Measurements from ENCODE around the gene ACBD6. TPM values are rescaled to one million over a fixed set of nuclear protein-coding genes. Genes with fewer than 3 reads are reported as not detected.

The ACBD6 gene
- total and polyA plus RNA-seq, 2 of the 4 experiments (the other 2 are of a cell fraction), result 52.5 to 59.1 TPM

DNA sequence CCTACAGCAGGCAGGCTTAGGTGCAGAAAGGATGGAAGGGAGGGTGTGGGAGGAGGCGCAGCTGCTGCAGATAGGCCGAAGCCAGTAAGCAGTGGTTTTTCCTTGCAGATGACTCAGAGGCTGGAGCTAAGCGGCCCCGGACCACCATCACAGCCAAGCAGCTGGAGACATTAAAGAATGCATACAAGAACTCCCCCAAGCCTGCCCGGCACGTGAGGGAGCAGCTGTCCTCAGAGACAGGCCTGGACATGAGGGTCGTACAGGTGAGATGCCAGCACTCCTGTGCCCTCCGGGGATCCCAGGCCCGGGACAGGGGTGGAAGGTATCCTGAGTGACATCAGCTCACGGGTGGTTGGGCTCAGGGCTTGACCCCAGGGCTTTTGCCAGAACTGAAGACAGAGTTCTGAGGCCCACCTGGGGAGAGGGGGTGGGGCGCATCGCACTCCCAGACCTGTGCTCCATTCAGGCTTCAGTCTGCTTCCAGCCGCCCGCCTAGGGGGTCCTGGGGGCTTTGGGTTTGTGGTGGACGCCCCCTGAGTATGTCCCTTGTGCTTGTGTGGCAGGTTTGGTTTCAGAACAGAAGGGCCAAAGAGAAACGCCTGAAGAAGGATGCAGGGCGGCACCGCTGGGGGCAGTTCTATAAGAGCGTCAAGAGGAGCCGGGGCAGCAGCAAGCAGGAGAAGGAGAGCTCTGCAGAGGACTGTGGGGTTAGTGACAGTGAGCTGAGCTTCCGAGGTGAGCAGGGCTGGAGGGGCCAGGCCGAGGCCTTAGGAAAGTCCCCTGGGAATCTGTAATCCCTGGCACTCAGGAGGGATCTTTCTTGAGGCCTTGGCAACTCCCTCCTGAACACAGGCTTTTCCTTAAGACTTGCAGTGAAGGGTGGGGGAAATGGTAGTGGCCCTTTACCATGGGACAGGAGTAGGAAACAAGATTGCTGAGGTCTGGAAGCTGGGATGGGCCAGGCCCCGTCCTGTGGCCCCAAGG, 230.8 kb downstream of the ACBD6 start:
- H2AFZ ChIP-seq (replicated peaks; ENCODE audit: low read length, poor library complexity), result peak overlapping the region; percentile 74
- no peak overlapping the region for H3K4me3 ChIP-seq (ENCODE audit: insufficient read depth, low read depth, low read length)
- H3K18ac ChIP-seq (ENCODE audit: low read depth, low read length), result no peak overlapping the region
- peak; percentile 93 for ATAC-seq (ENCODE audit: low read depth)
- peak overlapping the region; percentile 30; the same call in 1 of the 2 replicates for H3K27ac ChIP-seq (ENCODE audit: insufficient read depth, low read length)
- H2BK15ac ChIP-seq (ENCODE audit: low read depth, low read length), result no peak overlapping the region; the same call in 2 of the 3 replicates
- peak overlapping the region; percentile 65 for H2BK120ac ChIP-seq (ENCODE audit: low read depth, low read length)
- H3K27me3 ChIP-seq (ENCODE audit: control insufficient read depth, insufficient read depth, low read length), result no peaks in the 10 kb centered on the region
- peaks cover 9% of the 10 kb centered on the region for H3K4me1 ChIP-seq (ENCODE audit: control insufficient read depth, insufficient read depth, low read length)
- peak overlapping the region; percentile 74 for H2AK9ac ChIP-seq (replicated peaks; ENCODE audit: low read depth, low read length, poor library complexity)
- 0 out of 2 replicates have a peak overlapping the region, but pooled peaks have one; percentile 68 for H3K23ac ChIP-seq (ENCODE audit: low read depth, low read length)
- H3K79me1 ChIP-seq (ENCODE audit: low read depth in 1 of 2, low read length in 2 of 2), result no peaks in the 10 kb centered on the region
- peak overlapping the region; percentile 66 for H2BK20ac ChIP-seq (ENCODE audit: low read depth, low read length)
- H4K8ac ChIP-seq (ENCODE audit: low read depth in 2 of 2, low read length in 2 of 2), result peak overlapping the region in 1 of 2 experiments; percentile 50; a peak in 1 of 4 replicates
- WGBS, 2 experiments (ENCODE audit: extremely low coverage in 2 of 2, insufficient read length in 1 of 2), result 73% methylated on average over 10 of the region's 23 CpGs; no CpG with 5 or more reads in 1 of the 2 experiments
- no peaks in the 10 kb centered on the region for H3K9me3 ChIP-seq (ENCODE audit: control insufficient read depth, insufficient read depth, low read length)
- no TSS peak for BruUV-seq (replicated peaks)
- dilution Hi-C loops (cut with HindIII; ENCODE audit: low sequenced_read_pairs, unreplicated experiment) (no loop called here), intact Hi-C loops (cut with micrococcal nuclease) (no loop called here), in situ Hi-C loops (cut with MboI; ENCODE audit: low sequenced_read_pairs) (loop anchor here (25.0 kb wide), 1 partner anchor 891 kb away; no protein-coding TSS in a partner anchor)
- H3K56ac ChIP-seq (ENCODE audit: extremely low read depth, insufficient read depth, low read length), result no peak overlapping the region
- peaks cover 27% of the 10 kb centered on the region for H3K36me3 ChIP-seq (ENCODE audit: control insufficient read depth, insufficient read depth, low read length)
- H2AK5ac ChIP-seq (ENCODE audit: low read depth, low read length), result peak overlapping the region; percentile 77; the same call in 1 of the 2 replicates
- peak overlapping the region; percentile 43 for H2BK5ac ChIP-seq (ENCODE audit: low read depth, low read length, poor library complexity, severe bottlenecking)
- peak overlapping the region; percentile 59 for H3K4ac ChIP-seq (ENCODE audit: low read depth, low read length)
- CTCF ChIA-PET, result interaction anchor here (0.8 to 1.6 kb wide), 4 partner anchors 19 to 164 kb away, joined by 3 to 5 read pairs (median 3); no protein-coding TSS in a partner anchor
- DNase-seq, result peak; percentile 88
- H4K5ac ChIP-seq (ENCODE audit: low read depth, low read length), result no peak overlapping the region
- no peak overlapping the region for H3K4me2 ChIP-seq (ENCODE audit: low read depth, low read length)
- peak overlapping the region; percentile 68; the same call in 1 of the 2 replicates for H3K14ac ChIP-seq (replicated peaks; ENCODE audit: low read depth, low read length)
- H4K91ac ChIP-seq (ENCODE audit: insufficient read depth, low read depth, low read length), result peak overlapping the region; percentile 50; the same call in 1 of the 2 replicates
- H4K20me1 ChIP-seq (ENCODE audit: insufficient read depth, low read length), result peaks cover 7% of the 10 kb centered on the region; the same call in 1 of the 2 replicates
- H3K9ac ChIP-seq (ENCODE audit: low read depth, low read length), result no peak overlapping the region
- POLR2A ChIA-PET (ENCODE audit: unreplicated experiment), result no interaction called here
- H3K9me1 ChIP-seq (ENCODE audit: insufficient read depth, low read length), result peaks cover 14% of the 10 kb centered on the region; the same call in 1 of the 2 replicates
- TF ChIP-seq RFX5 (IDR thresholded peaks at IDR 0.05; ENCODE audit: low read depth, low read length) (no peak), MAZ (IDR thresholded peaks at IDR 0.05; ENCODE audit: borderline replicate concordance, low read depth, low read length) (no peak), CEBPB (IDR thresholded peaks at IDR 0.05; ENCODE audit: low read depth, low read length) (no peak), MXI1 (IDR thresholded peaks at IDR 0.05; ENCODE audit: borderline replicate concordance, low read depth, low read length) (no peak), SMC3 (IDR thresholded peaks at IDR 0.05; ENCODE audit: low read depth, low read length) (no peak), MAFK (IDR thresholded peaks at IDR 0.05; ENCODE audit: low read depth, low read length) (no peak), CHD1 (IDR thresholded peaks at IDR 0.05; ENCODE audit: low read depth, low read length) (no peak), NFE2L2 (IDR thresholded peaks at IDR 0.05; ENCODE audit: low read depth, low read length) (no peak), RAD21 (IDR thresholded peaks at IDR 0.05; ENCODE audit: low read length) (no peak)
- TF ChIP-seq, protein P1, sequence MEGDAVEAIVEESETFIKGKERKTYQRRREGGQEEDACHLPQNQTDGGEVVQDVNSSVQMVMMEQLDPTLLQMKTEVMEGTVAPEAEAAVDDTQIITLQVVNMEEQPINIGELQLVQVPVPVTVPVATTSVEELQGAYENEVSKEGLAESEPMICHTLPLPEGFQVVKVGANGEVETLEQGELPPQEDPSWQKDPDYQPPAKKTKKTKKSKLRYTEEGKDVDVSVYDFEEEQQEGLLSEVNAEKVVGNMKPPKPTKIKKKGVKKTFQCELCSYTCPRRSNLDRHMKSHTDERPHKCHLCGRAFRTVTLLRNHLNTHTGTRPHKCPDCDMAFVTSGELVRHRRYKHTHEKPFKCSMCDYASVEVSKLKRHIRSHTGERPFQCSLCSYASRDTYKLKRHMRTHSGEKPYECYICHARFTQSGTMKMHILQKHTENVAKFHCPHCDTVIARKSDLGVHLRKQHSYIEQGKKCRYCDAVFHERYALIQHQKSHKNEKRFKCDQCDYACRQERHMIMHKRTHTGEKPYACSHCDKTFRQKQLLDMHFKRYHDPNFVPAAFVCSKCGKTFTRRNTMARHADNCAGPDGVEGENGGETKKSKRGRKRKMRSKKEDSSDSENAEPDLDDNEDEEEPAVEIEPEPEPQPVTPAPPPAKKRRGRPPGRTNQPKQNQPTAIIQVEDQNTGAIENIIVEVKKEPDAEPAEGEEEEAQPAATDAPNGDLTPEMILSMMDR (conservative IDR thresholded peaks at IDR 0.05; ENCODE audit: low read depth, low read length), result no peak
- TF ChIP-seq, protein P2, sequence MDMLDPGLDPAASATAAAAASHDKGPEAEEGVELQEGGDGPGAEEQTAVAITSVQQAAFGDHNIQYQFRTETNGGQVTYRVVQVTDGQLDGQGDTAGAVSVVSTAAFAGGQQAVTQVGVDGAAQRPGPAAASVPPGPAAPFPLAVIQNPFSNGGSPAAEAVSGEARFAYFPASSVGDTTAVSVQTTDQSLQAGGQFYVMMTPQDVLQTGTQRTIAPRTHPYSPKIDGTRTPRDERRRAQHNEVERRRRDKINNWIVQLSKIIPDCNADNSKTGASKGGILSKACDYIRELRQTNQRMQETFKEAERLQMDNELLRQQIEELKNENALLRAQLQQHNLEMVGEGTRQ (IDR thresholded peaks at IDR 0.05; ENCODE audit: low read depth, low read length), result peak; percentile 75
- TF ChIP-seq, protein P3, sequence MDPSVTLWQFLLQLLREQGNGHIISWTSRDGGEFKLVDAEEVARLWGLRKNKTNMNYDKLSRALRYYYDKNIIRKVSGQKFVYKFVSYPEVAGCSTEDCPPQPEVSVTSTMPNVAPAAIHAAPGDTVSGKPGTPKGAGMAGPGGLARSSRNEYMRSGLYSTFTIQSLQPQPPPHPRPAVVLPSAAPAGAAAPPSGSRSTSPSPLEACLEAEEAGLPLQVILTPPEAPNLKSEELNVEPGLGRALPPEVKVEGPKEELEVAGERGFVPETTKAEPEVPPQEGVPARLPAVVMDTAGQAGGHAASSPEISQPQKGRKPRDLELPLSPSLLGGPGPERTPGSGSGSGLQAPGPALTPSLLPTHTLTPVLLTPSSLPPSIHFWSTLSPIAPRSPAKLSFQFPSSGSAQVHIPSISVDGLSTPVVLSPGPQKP (IDR thresholded peaks at IDR 0.05; ENCODE audit: borderline replicate concordance, low read depth, low read length), result no peak
